MCF 10A (cell line): ENCODE measurements around the gene STAMBP. TPM values are rescaled to one million over a fixed set of nuclear protein-coding genes. Genes with fewer than 3 reads are reported as not detected.

ENCODE experiments used
- BruUV-seq: library from RNA; stranded (reverse); fragments of 400-500 nt; replicated peaks from 2 replicates; lab custom pipeline; 2021; lab: Mats Ljungman, UMichigan
- CTCF ChIA-PET: fragments of 300-600 bp; sonication (Branson Sonifier 250); formaldehyde crosslinking; extraction: SDS; loops from one replicate; lab custom pipeline; 2021; ENCODE audit warnings: antibody characterized with exemption, inconsistent platforms; lab: Yijun Ruan, JAX
- POLR2A ChIA-PET: fragments of 300-600, 350-650 bp; sonication (Branson Sonifier 250); formaldehyde crosslinking; extraction: SDS; loops from one replicate; lab custom pipeline; 2020; ENCODE audit warnings: antibody characterized with exemption, inconsistent platforms; lab: Yijun Ruan, JAX
- DNase-seq: peaks from one replicate; pipeline ENCODE4 v3.0.0-alpha.2; 2018; ENCODE audit not compliant: unreplicated experiment
- H3K27ac Mint-ChIP-seq: one replicate; pipeline ENCODE4 v1.8.0; 2022; ENCODE audit warnings: mild to moderate bottlenecking, low read depth, mixed read lengths; ENCODE audit not compliant: unreplicated experiment
- H3K27me3 Mint-ChIP-seq: one replicate; pipeline ENCODE4 v1.8.0; 2022; ENCODE audit warnings: mixed read lengths; ENCODE audit not compliant: insufficient read depth, unreplicated experiment
- H3K36me3 Mint-ChIP-seq: one replicate; pipeline ENCODE4 v1.8.0; 2022; ENCODE audit warnings: mild to moderate bottlenecking, moderate library complexity, mixed read lengths; ENCODE audit not compliant: insufficient read depth, unreplicated experiment
- H3K4me1 Mint-ChIP-seq: one replicate; pipeline ENCODE4 v1.8.0; 2022; ENCODE audit warnings: mixed read lengths; ENCODE audit not compliant: insufficient read depth, unreplicated experiment
- H3K4me3 Mint-ChIP-seq: one replicate; pipeline ENCODE4 v1.8.0; 2022; ENCODE audit warnings: mild to moderate bottlenecking, moderate library complexity, mixed read lengths; ENCODE audit not compliant: unreplicated experiment
- H3K9me3 Mint-ChIP-seq: one replicate; pipeline ENCODE4 v1.8.0; 2022; ENCODE audit warnings: mixed read lengths; ENCODE audit not compliant: unreplicated experiment
- CTCF ChIP-seq: fragments of 200-600 bp; IDR thresholded peaks from one replicate; pipeline ENCODE4 v1.8.0; 2022; ENCODE audit warnings: antibody characterized with exemption, mild to moderate bottlenecking; ENCODE audit not compliant: unreplicated experiment
- intact Hi-C: fragments of 100-400 bp; cut with micrococcal nuclease; formaldehyde crosslinking; loops from 2 replicates; pipeline ENCODE4 v1.14.1; 2022
- total RNA-seq: library from RNA; stranded (reverse); gene quantifications from 2 replicates; pipeline ENCODE4 v1.2.3, GENCODE V29; 2022

Gene STAMBP
- total RNA-seq, 1 experiment from 2014 or later = 66.3 TPM

- no TSS peak for BruUV-seq
- intact Hi-C loops = no loop called here
Observed at GRCh38 chr2:73908689-73909652, 80.2 kb downstream of the STAMBP start.

GRCh38 chr2:73910873-73911547 is 82.2 kb downstream of the STAMBP start:
- intact Hi-C loops = no loop called here
- Mint-ChIP-seq H3K36me3 (no peaks in the 10 kb centered on the region), H3K4me1 (no peaks in the 10 kb centered on the region), H3K27ac (no peak overlapping the region), H3K4me3 (no peak overlapping the region), H3K9me3 (no peaks in the 10 kb centered on the region), H3K27me3 (no peaks in the 10 kb centered on the region)
- no peak for DNase-seq
- TF ChIP-seq CTCF = no peak
- POLR2A ChIA-PET = interaction anchor here (1.0 kb wide), 3 partner anchors 14 to 27 kb away, joined by 5 to 6 read pairs (median 5); no protein-coding TSS in a partner anchor
- no TSS peak for BruUV-seq
- CTCF ChIA-PET = interaction anchor here (0.6 to 1.5 kb wide), 6 partner anchors 10 to 376 kb away, joined by 3 to 5 read pairs (median 3); partner anchors contain the start of gene BOLA3

More at GRCh38 chr2:73908689-73909652, 80.2 kb downstream of the STAMBP start:
- Mint-ChIP-seq H3K27ac (no peak overlapping the region), H3K36me3 (no peaks in the 10 kb centered on the region), H3K4me3 (no peak overlapping the region), H3K4me1 (no peaks in the 10 kb centered on the region), H3K9me3 (no peaks in the 10 kb centered on the region), H3K27me3 (no peaks in the 10 kb centered on the region)
- ChIA-PET CTCF (interaction anchor here (0.6 kb wide), 3 partner anchors 12 to 252 kb away, joined by 3 to 4 read pairs (median 3); partner anchors contain the start of gene ACTG2), POLR2A (interaction anchor here (0.7 kb wide), 2 partner anchors 24 to 43 kb away, joined by 3 read pairs; no protein-coding TSS in a partner anchor)
- no peak for DNase-seq
- no peak for TF ChIP-seq CTCF

GRCh38 chr2:73911548-73912208 is 82.9 kb downstream of the STAMBP start:
- CTCF ChIA-PET = interaction anchor here (0.7 to 1.5 kb wide), 4 partner anchors 9 to 375 kb away, joined by 3 to 5 read pairs (median 4); partner anchors contain the start of gene BOLA3
- no peak overlapping the region for H3K4me3 Mint-ChIP-seq
- POLR2A ChIA-PET = interaction anchor here (0.7 to 1.0 kb wide), 3 partner anchors 14 to 27 kb away, joined by 3 to 6 read pairs (median 5); no protein-coding TSS in a partner anchor
- H3K27ac Mint-ChIP-seq = no peak overlapping the region
- no peak for DNase-seq
- no TSS peak for BruUV-seq
- no peaks in the 10 kb centered on the region for H3K9me3 Mint-ChIP-seq
- no peaks in the 10 kb centered on the region for H3K27me3 Mint-ChIP-seq
- TF ChIP-seq CTCF = no peak
- intact Hi-C loops = no loop called here
- H3K4me1 Mint-ChIP-seq = no peaks in the 10 kb centered on the region
- H3K36me3 Mint-ChIP-seq = no peaks in the 10 kb centered on the region
